ENCODE results near the gene BPIFA2. TPM values are rescaled to one million over a fixed set of nuclear protein-coding genes. Genes with fewer than 3 reads are reported as not detected.

Gene BPIFA2
- total RNA-seq, 4 donors from 2014 or later: not detected

DNA sequence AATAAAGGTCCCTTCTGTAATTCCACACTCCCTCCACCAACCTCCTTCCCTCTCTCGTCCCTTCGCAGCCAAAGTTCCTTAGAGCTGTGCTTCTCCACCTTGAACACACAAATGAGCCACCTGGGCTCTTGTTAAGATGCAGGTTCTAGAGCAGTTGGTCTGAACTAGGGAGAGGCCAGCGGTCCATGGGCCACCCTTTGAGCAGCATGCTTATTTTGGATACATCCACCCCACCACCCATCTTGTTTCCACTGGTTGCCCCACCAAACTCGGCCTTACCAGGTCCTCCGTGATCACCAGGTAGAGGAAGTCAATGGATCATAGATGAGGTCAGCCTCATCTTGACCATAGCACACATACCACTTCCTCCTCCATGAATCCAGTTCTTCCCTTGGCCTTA is 7.3 kb upstream of the BPIFA2 start:
- DNase-seq (ENCODE audit: low spot score): no peak
- TF ChIP-seq, protein P1, sequence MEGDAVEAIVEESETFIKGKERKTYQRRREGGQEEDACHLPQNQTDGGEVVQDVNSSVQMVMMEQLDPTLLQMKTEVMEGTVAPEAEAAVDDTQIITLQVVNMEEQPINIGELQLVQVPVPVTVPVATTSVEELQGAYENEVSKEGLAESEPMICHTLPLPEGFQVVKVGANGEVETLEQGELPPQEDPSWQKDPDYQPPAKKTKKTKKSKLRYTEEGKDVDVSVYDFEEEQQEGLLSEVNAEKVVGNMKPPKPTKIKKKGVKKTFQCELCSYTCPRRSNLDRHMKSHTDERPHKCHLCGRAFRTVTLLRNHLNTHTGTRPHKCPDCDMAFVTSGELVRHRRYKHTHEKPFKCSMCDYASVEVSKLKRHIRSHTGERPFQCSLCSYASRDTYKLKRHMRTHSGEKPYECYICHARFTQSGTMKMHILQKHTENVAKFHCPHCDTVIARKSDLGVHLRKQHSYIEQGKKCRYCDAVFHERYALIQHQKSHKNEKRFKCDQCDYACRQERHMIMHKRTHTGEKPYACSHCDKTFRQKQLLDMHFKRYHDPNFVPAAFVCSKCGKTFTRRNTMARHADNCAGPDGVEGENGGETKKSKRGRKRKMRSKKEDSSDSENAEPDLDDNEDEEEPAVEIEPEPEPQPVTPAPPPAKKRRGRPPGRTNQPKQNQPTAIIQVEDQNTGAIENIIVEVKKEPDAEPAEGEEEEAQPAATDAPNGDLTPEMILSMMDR (IDR thresholded peaks at IDR 0.05): no peak
- no peak for ATAC-seq (ENCODE audit: low FRiP score)

DNA sequence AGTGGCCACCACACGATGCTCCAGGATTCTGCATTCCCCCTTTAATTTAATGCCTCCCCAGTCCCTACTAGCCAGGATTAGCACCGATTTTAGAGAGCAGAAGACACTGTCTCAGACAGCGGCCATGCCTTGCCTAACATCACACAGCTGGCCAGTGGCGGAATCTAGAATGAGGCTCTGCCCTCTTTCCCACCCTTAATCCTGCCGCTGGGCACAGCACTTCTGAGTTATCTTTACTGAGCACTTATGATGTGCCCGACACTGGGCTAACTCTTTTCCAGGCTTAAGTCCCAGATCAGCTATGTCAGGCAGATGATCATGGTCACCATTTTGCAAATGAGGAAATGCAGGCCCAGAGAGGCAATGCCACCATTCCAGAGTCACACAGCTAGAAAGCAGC is 5.6 kb upstream of the BPIFA2 start:
- DNase-seq (ENCODE audit: low spot score) (no peak), ATAC-seq (ENCODE audit: low FRiP score) (no peak)
- TF ChIP-seq, protein P1 (IDR thresholded peaks at IDR 0.05): no peak

DNA sequence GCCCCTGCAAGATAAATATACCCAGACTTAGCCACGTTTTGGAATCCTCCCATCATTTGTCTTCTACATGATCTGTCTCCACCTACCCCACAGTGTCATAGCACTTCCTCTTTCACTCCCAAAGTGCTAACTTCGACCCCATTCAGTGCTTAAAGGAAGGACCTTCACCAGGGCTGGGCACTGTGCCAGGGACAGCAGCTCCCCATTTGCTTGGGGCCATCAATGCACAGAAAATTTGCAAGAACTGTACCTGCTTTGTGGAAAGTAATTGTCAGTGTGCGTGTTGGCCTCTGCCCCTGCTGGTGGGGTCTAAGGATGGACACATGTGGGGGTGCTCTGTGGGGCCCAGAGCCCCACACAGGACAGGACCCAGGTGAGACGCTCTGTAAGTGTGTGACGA is 5.2 kb upstream of the BPIFA2 start:
- TF ChIP-seq, protein P1 (IDR thresholded peaks at IDR 0.05): no peak
- DNase-seq (ENCODE audit: low spot score): no peak
- no peak for ATAC-seq (ENCODE audit: low FRiP score)

DNA sequence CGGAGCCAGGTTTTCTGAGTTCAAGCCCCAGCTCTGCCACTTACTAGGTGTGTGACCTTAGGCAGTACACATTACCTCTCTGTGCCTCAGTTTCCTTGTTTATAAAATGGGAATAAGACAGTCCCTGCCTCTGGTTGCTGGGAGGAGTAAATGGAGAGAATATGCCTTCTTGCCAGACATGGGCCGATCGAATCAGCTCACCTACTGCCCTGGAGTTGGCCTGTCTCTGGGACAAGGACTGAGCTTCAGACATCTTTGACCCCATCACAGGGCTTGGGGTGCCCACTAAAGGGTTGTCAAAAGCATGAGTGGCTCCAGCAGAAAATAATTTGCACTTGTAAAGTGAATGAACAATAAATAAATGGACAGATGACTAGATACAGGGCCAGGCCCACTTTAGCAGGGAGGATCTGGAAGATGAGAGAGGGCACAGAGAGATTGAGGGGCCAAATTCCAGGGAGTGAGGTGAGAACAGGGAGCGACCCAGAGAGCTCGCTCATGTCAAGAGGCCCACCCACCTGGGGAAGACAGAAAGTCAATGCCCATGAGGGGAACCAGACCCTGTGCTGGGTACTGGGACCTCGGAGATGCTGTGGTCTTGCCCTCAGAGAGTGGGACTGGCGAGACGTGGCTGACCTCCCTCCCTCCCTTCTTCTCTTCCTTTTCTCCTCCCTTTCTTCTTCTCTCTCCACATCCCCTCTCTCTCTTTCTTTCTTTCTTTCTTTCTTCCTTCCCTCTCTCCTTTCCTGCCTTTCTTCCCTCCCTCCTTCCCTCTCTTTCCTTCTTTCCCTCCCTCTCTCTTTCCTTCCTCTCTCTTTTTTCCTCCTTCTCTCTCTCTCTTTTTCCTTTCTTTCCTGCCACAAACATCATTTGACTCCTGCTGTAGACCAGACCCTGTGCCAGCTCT is 3.9 kb upstream of the BPIFA2 start:
- TF ChIP-seq, protein P1 (IDR thresholded peaks at IDR 0.05): no peak
- DNase-seq (ENCODE audit: low spot score) (no peak), ATAC-seq (ENCODE audit: low FRiP score) (no peak)

DNA sequence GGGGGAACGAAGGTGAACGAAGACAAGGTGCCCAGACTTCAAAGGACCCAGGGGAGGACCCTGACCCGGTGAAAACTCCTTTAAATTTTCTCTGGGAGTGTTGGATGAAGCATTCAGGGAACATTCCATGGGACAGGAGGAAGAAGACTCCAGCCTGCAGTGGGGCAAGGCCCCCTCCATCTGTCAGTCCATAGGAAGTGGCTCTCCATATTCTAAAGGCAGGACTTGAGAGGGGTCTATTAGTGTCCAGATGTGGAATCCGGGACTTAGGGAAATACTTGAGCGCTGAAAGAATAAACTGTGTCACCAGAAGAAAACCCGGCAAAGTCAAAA is 3.2 kb upstream of the BPIFA2 start:
- ATAC-seq (ENCODE audit: low FRiP score) (no peak), DNase-seq (ENCODE audit: low spot score) (no peak)
- TF ChIP-seq, protein P1 (IDR thresholded peaks at IDR 0.05): no peak

DNA sequence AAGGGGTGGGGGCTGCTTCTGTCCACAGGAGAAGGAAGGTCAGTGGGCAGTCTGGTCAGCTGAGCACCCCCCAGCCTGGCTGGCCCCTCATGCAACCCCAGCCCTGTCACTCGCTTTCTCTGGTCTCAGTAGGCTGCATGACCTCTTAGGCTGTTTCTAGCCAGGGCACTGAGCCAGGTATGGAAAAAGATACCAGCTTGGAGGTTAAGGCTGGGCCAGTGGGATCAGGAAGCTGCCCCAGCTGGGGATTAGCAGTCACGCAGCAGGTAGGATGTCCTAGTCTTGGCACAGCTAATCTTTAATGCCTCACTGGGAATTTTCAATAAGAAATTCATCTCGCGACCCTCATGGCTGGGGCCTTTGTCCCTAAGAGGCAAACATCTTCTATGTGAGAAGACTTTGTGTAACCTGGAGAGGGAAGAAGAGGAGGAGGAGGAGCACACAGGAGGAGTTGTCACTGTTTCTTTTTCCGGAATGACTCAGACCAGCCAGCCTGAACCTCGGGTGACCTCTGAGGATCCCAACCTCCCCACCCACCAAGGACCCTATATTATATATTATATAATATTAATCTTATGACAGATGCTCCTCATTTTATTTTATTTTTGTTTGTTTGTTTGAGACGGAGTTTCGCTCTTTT is 2.4 kb upstream of the BPIFA2 start:
- TF ChIP-seq, protein P1 (IDR thresholded peaks at IDR 0.05): no peak
- ATAC-seq (ENCODE audit: low FRiP score): no peak
- DNase-seq (ENCODE audit: low spot score): no peak

All from omental fat pad (tissue), 4 donors.